HTR-8/SVneo (cell line): ENCODE results near the gene PLCL2.
A peak's percentile ranks its signal among the peaks of the same experiment; 100 is the strongest.

Source experiments
- DNase-seq: peaks from one replicate; pipeline ENCODE4 v3.0.0; 2011; ENCODE audit warnings: low spot score, mixed read lengths; ENCODE audit not compliant: insufficient read length
- FAIRE-seq: peaks from 2 replicates; lab custom pipeline; 2011; peaks lifted over from hg19 to GRCh38; lab: Jason Lieb, UNC

The PLCL2 gene

DNA sequence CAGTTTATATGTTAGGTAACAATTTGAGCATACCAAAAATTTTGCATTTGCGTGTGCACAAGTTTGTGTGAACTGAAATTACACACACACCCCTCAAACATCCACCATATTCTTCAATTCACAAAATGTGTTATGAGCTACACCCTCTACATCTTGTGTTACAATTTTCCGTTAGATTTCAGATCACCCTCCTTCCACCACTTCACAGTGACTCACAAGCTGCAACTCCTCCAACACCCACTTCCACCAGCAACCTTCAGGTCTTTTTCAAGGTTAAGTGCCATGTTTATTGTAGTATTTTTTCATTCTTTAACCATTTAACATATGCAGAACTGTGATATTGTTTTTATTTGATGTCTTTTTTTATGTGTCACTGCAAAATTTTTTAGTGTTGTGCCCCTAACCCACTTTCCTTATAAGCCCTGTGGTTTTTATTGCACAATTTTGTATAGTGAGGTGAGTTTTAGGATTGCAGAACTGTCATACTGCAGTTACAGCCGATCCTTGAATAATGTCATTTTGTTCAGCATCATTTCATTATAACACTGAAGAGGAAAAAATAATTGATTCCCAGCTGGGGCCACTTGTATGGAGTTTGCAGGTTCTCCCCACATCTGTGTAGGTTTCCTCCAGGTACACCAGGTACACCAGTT, 148.9 kb downstream of the PLCL2 start:
- no peak for DNase-seq
- FAIRE-seq = no peak

DNA sequence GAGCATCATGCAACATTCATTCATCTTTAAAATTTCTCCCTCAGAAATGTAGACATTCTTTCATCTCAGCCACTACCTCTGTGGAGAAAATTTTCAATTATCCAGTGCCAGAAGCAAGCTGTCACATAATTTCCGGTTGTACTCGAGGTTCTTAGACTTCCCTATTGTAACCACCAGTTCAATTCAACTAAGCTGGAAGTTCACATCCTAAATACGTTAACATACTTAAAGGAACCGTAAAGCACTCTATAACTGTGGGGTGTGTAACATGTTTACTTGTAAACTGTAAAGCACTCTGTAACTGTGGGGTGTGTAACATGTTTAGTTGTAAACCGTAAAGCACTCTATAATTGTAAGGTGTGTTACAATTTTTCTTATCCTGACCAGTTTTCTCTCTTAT, 150.3 kb downstream of the PLCL2 start:
- DNase-seq (no peak), FAIRE-seq (no peak)

DNA sequence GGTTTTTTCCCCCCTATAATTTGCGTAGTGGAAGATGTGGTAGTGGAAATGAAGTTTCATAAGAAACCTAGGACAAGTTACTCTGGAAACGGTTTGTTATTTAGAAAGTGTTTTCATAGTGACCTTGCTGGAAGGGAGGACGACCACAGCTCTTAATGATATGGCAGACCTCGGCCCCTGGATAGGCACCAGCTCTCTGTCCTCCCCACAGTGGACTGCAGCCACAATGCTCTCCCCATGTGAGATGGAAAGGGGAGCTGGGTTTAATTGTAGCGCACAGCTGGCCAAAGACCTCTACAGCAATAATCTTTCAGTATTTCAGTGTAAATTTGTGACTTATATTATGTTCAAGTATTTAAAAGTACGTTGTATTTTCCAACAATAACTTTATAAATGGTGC, 151.2 kb downstream of the PLCL2 start:
- FAIRE-seq (no peak), DNase-seq (no peak)

DNA sequence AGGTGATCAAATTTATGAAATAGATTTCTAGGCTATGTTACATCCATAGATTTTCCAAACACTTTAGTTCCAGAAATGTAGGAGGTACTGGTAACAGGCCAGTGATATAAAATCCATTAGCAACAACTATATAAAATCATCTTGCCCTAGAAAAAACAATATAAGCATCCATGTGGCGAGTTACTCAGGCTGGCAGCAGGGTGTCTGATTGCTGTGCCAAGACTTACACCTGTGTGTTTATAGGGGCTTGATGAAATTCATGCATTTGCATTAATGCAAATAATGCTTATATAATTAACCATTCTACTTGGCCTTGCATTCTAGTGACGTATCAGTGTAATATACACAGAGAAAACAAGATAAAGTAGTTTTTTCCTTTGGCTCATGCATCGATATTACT, 153.4 kb downstream of the PLCL2 start:
- FAIRE-seq = no peak
- no peak for DNase-seq

DNA sequence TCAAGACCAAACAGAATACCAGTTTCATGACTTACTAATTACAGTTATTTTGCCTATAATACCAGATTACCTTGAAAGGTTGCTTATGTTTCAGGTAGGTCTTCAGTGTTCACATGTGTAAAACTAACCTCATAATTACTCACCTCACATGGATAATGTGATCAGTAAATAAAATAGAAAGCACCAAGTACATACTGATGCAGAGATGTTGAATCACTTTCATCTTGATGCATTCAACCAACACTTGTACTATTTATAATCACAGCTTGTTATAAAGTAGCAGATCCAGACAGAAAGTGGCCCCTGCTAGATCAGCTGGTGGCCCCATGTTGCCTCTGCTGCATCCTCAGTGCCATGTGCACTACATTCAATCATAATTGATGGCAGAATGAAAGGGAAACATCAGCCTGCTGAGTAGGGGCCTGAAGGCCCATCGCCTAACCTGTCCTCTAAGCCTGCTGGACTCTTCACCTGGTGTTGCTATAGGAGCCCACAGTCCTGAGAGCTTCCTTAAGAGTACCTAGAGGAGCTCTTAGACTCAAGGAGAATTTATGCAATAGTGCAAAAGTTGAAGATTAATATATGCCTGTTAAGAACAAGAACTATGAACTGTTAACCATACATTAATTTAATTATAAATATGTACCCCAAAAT, 154.3 kb downstream of the PLCL2 start:
- peak; percentile 20 for FAIRE-seq
- no peak for DNase-seq

DNA sequence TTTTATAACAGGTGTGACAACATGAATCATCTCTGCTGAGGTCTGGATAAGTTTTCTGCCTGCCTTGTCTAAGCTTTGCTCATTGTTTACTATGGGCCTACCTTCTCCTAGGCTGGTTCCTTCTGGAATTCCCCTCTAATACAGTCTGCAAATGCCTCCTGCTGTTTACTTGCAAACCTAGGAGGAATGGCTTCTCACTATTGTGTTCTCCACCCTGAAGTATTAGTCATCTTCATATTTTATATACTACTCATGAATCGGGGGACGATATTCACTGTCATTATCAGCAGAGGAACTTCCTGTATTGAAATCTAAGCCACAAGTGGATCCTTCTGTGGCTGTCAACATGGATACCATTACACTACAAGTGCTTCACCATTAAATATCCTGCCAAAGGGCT, 154.8 kb downstream of the PLCL2 start:
- FAIRE-seq (peak; percentile 82), DNase-seq (peak; percentile 72)

DNA sequence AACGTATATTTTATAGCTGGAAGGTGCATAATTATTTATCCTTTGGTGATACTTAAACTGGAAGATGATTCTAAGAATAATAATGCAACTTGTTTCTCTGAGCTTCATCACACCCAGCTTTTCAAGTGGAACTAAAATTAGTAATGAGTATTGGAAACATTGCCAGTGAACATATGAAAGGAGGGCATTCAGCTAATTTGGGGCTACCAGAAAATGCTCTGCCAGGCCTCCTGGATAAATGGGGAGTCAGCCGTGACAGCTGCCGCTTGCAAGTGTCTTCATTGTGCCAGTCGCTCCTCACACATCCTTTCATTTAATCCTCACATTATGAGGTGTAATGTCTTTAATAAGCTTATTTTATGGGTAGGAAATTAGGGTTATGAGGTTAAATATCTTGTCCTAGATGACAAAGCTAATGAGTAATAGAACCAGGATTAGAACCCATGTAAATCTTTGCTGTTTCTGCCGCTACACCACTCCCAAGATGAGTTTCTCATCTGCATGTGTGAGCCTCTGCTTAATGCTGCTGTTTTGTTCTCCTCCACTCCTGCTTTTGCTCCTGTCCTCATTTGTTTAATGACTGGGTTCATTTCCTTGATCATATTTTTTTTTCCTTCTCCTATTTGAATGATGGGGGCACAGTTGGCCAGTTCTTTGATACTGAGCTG, 155.7 kb downstream of the PLCL2 start:
- FAIRE-seq (no peak), DNase-seq (no peak)

DNA sequence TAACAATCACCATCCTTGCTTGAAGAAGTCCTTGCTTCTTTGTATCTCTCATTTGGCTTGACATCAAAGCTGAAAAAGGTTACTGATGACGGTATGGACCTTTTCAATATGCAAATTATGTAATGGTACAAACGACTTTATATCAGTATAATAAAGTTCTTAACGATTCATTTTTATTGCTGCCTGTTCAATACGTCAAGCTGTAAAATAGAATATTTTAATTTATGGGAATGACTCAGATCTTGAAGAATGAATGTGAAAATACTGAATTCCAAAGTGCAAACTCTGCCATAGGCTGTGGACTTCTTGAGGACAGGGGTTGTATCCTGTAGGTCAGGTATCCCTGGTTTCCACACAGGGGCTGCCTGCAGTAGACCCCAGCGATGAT, 156.2 kb downstream of the PLCL2 start:
- FAIRE-seq (no peak), DNase-seq (peak; percentile 26)

DNA sequence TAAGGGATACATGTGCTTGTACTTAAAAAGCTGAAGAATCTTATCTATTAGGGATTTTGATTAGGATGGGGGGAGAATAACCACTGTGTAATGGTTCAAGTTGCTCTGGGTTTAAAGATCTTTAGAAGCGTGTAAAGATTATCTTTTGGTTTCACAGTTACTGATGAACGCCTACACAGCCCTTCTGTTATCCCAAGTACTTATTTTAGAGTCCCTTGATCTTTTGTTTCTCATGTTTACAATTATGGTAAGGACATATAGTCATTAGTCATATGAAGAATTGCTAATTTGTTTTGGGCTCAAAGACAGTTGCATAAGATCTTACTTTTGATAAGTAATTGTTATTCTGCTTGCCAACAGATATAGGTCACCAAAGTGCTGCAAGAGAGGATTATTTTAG, 160.1 kb downstream of the PLCL2 start:
- no peak for FAIRE-seq
- DNase-seq = no peak

DNA sequence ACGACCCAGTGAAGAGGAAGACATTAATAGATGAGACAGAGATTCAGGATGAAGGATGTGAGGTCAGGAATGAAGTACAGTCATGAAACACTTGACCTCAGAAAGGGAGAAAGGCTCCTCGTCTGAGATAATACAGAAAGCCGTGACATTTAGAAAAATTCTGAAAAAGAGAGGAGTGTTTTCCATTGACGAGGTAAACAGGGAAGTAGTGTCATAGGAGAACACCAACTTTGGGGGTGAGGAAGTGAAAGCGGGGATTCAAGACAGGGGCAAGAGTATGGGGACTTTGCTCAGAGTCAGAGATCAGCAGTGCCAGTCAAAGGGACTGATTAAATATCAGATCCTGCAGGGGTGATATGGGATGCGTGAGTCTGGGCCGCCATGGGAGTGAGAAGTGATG, 160.9 kb downstream of the PLCL2 start:
- FAIRE-seq = no peak
- no peak for DNase-seq

DNA sequence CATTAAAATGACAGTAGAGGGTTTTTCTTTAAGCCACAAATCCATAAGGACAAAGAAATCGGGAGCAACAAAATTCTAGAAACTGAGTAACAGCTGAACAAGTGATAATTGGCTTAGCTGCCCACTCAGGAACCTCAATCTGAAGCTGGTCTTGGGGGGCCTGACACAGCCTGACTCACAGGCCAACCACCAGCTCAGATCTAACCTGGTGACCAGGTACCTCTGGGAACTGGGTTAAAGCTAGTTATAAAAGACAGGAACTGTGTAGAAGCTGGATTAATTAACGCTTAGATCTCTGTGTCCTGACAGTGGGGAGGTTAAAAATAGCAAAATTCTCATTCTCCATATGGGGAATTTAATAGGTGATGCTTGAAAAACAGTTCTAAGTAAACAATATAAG, 161.9 kb downstream of the PLCL2 start:
- DNase-seq (no peak), FAIRE-seq (no peak)

DNA sequence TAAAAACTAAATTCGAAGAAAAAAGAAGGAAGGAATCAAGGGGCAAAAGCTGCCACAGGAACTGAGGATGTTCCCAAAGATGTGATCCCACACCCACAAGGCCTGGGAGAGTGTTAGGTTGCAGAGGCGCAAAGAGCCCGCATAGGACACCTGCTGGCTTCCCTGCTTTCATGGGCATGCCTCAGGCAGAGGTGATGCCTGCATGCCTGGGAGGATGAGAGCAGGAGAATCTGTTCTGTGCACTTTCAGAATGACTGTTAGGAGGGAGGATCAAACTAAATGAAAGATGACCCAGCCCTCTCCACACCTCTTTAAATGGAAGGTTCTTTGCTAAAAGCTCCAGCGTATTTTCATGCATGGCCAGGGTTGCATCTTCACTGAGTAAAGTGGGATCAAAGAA, 162.4 kb downstream of the PLCL2 start:
- DNase-seq (no peak), FAIRE-seq (no peak)

DNA sequence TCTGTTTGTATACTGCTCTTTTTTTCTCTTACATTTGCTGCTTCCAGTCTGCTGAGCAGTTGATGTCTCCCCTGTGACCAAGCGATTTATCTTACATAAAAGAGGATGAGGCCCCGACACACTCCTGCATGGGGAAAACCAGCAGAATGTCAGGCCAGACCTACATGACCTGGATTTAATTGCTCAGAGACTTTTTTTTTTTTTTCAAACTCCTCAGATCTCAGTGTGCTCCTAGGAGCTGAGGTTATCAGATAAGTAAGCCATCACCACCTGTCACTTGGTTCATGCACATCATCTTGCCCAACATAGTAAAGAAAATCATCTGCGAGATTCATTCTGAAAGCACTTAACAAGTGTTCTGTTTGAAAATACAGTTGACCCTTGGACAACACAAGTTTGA, 163.1 kb downstream of the PLCL2 start:
- no peak for FAIRE-seq
- DNase-seq = no peak

DNA sequence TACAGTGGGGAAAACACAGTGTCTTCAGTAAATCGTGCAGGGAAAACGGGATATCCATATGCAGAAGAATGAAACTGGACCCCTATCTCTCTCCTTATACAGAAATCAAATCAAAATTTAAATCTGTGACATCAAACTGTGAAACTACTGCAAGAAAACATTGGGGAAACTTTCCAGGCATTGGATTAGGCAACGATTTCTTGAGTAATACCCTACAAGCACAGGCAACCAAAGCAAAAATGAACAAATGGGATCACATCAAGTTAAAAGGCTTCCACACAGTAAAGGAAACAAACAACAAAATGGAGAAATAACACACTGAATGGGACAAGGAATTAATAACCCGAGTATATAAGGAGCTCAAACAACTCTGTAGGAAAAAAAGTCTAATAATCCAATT, 165.3 kb downstream of the PLCL2 start:
- no peak for FAIRE-seq

DNA sequence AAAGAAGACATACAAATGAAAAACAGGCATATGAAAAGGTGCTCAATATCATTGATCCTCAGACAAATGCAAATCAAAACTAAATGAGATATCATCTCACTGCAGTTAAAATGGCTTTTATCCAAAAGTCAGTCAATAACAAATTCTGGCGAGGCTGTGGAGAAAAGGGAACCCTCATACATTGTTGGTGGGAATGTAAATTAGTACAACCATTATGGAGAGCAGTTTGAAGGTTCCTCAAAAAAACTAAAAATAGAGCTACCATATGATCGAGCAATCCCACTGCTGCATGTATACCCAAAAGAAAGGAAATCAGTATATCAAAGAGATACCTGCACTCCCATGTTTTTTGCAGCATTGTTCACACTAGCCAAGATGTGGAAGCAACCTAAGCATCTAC, 165.8 kb downstream of the PLCL2 start:
- DNase-seq = no peak
- no peak for FAIRE-seq

More for the DNA sequence above, 165.3 kb downstream of the PLCL2 start:
- DNase-seq = no peak

DNA sequence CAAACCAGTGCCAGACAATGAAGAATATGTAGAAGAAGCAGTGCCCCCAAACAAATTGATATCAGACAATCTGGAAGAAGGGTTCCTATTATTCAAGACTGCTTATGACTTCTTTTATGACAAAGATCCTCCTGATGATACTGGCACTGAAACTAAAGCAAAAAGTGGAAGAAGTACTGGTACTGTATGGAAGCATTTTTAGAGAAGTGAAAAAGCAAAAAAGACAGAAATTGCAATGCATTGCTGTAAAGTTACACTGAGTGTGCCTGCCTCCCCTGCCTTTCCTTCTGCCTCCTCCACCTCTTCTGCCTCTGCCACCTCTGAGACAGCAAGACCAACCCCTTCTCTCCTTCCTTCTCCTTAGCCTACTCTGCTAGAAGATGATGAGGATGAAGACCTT, 167.6 kb downstream of the PLCL2 start:
- FAIRE-seq (no peak), DNase-seq (no peak)

DNA sequence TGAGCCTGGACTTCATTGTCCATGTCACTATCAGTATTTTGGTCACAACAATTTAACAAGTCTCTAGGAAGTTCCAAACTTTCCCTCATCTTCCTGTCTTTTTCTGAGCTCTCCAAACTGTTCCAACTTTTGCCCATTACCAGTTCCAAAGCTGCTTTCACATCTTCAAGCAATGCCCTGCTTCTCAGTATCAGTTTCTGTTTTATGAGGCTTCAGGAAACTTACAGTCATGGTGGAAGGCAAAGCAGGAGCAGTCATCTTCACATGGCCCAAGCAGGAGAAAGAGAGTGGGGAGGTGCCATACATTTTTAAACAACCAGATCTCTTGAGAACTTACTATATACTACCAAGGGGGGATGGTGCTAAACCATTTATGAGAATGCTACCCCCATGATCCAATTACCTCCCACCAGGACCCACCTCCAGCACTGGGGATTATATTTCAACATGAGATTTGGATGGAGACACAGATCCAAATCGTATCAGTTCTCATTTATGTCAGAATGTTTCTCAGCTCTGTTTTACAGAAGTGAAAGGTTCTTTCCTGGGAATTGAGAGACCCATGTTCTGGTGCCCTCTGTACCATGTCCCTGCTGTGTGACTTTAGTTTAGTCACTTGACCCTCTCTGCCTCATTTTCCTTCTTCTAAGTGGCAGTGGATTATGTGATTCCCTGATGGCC, 169.7 kb downstream of the PLCL2 start:
- DNase-seq (no peak), FAIRE-seq (no peak)

DNA sequence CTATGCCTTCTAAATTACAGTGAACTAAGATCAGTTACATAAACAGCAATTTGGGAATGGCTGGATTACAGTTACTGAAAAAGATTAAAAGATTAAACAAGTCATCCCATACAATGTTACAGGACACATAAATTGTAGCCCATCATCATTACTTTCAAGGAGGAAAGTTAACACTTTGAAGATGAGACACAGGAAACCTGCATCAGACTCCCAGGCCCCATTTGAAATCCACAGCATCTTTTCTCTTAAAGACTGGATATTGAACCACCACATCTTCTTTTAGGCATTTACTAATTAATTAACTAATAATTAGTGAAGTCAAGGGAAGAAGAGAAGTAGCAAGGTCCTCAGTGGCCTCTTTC, 170.2 kb downstream of the PLCL2 start:
- no peak for DNase-seq
- FAIRE-seq = no peak

DNA sequence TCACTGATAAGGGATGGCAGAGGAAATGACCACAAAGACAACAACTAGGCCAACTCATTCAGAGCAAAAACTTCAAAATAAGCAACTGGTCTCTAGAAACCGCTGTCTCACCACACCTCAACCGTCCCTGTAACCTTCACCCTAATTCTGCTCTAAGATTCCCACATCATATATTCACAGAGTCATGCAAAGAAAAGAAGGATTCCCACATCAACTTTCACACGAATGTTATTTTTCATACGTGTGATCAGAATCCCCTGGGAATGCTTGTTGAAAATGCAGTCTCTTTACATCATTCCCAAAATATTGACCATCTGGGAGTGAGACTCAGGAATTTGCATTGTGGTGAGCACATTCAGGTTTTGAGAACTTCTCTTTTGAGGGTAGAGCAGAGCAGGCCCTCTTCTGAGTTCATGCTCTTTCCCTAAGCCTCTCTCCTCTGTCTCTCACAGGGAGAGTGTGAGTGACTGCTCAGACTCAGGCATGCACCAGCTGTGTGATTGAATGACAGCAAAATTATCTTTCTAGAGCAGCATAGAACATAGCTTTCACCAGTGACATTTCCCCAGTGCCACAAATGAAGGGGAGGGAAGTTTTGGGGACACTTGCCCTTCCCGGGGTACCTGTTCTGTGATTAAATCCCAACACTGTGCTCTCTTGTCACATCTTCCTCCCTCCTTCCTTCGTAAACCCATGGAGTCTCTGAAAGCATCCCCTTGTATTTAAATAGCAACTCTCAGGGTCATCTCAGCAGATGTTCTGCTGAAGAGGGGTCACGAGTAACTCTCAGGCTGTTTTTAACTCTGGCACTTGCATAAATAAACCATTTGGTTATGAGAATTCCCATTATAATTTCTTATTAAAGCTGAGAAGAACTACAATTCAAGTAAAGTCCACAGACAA, 170.9 kb downstream of the PLCL2 start:
- FAIRE-seq = no peak
- DNase-seq = no peak

DNA sequence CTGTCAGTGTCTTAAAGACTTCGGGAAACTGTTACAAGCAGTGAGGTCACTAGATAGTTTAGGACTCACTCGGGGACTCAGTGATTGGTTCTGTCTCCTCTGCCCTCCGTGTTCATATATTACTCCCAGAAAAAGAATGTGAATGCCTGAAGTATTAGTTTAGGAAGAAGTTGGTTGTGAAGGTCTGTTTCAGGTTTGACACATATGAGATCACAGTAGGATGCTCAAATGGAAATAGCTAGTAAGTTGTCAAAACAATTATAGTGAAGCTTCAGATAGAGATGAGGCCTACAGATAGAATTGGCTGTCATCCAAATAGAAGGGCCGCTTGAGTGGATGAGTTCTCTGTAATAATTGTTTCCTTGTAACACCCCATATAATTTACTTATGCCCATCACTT, 172.6 kb downstream of the PLCL2 start:
- FAIRE-seq (no peak), DNase-seq (no peak)
